H9 (cell line): ENCODE results near the gene CAPNS1. TPM values are rescaled to one million over a fixed set of nuclear protein-coding genes. Genes with fewer than 3 reads are reported as not detected.

Experiments
- DNase-seq: peaks from one replicate; pipeline ENCODE4 v3.0.0-alpha.2; 2017
- H2AFZ ChIP-seq: one replicate; pipeline ENCODE4 v1.6.1; 2013; ENCODE audit warnings: mild to moderate bottlenecking, low read length, control low read depth, moderate library complexity
- H2AK5ac ChIP-seq: 2 replicates; pipeline ENCODE4 v1.6.1; 2013; ENCODE audit warnings: low read length, control low read depth, mixed read lengths; ENCODE audit not compliant: insufficient read length
- H2BK120ac ChIP-seq: one replicate; pipeline ENCODE4 v1.6.1; 2013; ENCODE audit warnings: low read depth, mild to moderate bottlenecking, low read length, control low read depth, inconsistent platforms; ENCODE audit not compliant: poor library complexity, severe bottlenecking
- H2BK12ac ChIP-seq: 2 replicates; pipeline ENCODE4 v1.6.1; 2013; ENCODE audit warnings: low read length, control low read depth, mixed read lengths, low read depth; ENCODE audit not compliant: insufficient read length
- H2BK15ac ChIP-seq: 2 replicates; pipeline ENCODE4 v1.6.1; 2013; ENCODE audit warnings: low read depth, low read length, control low read depth
- H2BK20ac ChIP-seq: one replicate; pipeline ENCODE4 v1.6.1; 2013; ENCODE audit warnings: low read depth, mild to moderate bottlenecking, low read length, control low read depth, inconsistent platforms; ENCODE audit not compliant: poor library complexity, severe bottlenecking
- H2BK5ac ChIP-seq: 2 replicates; pipeline ENCODE4 v1.6.1; 2013; ENCODE audit warnings: low read length, control low read depth, mixed read lengths; ENCODE audit not compliant: insufficient read length
- H3K14ac ChIP-seq: 2 replicates; pipeline ENCODE4 v1.6.1; 2013; ENCODE audit warnings: low read length, control low read depth; ENCODE audit not compliant: insufficient read depth
- H3K18ac ChIP-seq: 2 replicates; pipeline ENCODE4 v1.6.1; 2013; ENCODE audit warnings: low read depth, mild to moderate bottlenecking, mixed read lengths, low read length, control low read depth; ENCODE audit not compliant: insufficient read length
- H3K23ac ChIP-seq: 2 replicates; pipeline ENCODE4 v1.6.1; 2013; ENCODE audit warnings: low read length, control low read depth, mixed read lengths, low read depth; ENCODE audit not compliant: insufficient read length
- H3K23me2 ChIP-seq: 2 replicates; pipeline ENCODE4 v1.6.1; 2013; ENCODE audit warnings: low read depth, mild to moderate bottlenecking, mixed read lengths, low read length, control low read depth; ENCODE audit not compliant: insufficient read length, poor library complexity, severe bottlenecking
- H3K27ac ChIP-seq: 2 replicates; pipeline ENCODE4 v1.5.1; 2013; ENCODE audit warnings: low read length, control low read depth, mixed read lengths, low read depth; ENCODE audit not compliant: insufficient read length
- H3K27me3 ChIP-seq: 2 replicates; pipeline ENCODE4 v1.6.1; 2013; ENCODE audit warnings: low read length, control low read depth, inconsistent platforms; ENCODE audit not compliant: insufficient read depth
- H3K4ac ChIP-seq: 2 replicates; pipeline ENCODE4 v1.6.1; 2013; ENCODE audit warnings: low read depth, mild to moderate bottlenecking, control low read depth, inconsistent platforms, low read length, moderate library complexity
- H3K4me1 ChIP-seq: 2 replicates; pipeline ENCODE4 v1.6.1; 2013; ENCODE audit warnings: low read length, control low read depth, inconsistent platforms; ENCODE audit not compliant: insufficient read depth
- H3K4me2 ChIP-seq: 2 replicates; pipeline ENCODE4 v1.6.1; 2013; ENCODE audit warnings: low read length, control low read depth, mixed read lengths; ENCODE audit not compliant: insufficient read length, insufficient read depth
- H3K56ac ChIP-seq: 2 replicates; pipeline ENCODE4 v1.6.1; 2013; ENCODE audit warnings: low read depth, mild to moderate bottlenecking, mixed read lengths, low read length, control low read depth; ENCODE audit not compliant: insufficient read length
- H3K79me1 ChIP-seq: 2 replicates; pipeline ENCODE4 v1.6.1; 2013; ENCODE audit warnings: low read depth, mild to moderate bottlenecking, moderate library complexity, low read length, control low read depth, inconsistent platforms; ENCODE audit not compliant: insufficient read depth, poor library complexity, severe bottlenecking
- H3K79me2 ChIP-seq: 2 replicates; pipeline ENCODE4 v1.6.1; 2013; ENCODE audit warnings: low read length, control low read depth, inconsistent platforms; ENCODE audit not compliant: insufficient read depth
- H3K9ac ChIP-seq: 2 replicates; pipeline ENCODE4 v1.6.1; 2013; ENCODE audit warnings: low read length, control low read depth, mixed read lengths; ENCODE audit not compliant: insufficient read length; ENCODE audit errors: extremely low read depth
- H3K9me3 ChIP-seq: one replicate; pipeline ENCODE4 v1.6.1; 2013; ENCODE audit warnings: low read depth, low read length, inconsistent platforms; ENCODE audit not compliant: control insufficient read depth
- H3T11ph ChIP-seq: one replicate; pipeline ENCODE4 v1.6.1; 2013; ENCODE audit warnings: mild to moderate bottlenecking, low read length, control low read depth, inconsistent platforms
- H4K20me1 ChIP-seq: one replicate; pipeline ENCODE4 v1.6.1; 2013; ENCODE audit not compliant: control insufficient read depth, insufficient read length, insufficient read depth
- H4K5ac ChIP-seq: 2 replicates; pipeline ENCODE4 v1.6.1; 2013; ENCODE audit warnings: low read depth, mild to moderate bottlenecking, mixed read lengths, low read length, control low read depth; ENCODE audit not compliant: insufficient read length
- H4K8ac ChIP-seq: replicated peaks from 2 replicates; pipeline ENCODE4 v1.6.1; 2013; ENCODE audit warnings: low read length, control low read depth, mixed read lengths, low read depth; ENCODE audit not compliant: insufficient read length
- H4K91ac ChIP-seq: 2 replicates; pipeline ENCODE4 v1.6.1; 2013; ENCODE audit warnings: low read depth, mild to moderate bottlenecking, moderate library complexity, mixed read lengths, low read length, control low read depth; ENCODE audit not compliant: insufficient read length
- H3K27ac Mint-ChIP-seq, 3 experiments: 2 replicates in 2 of 3; 3 replicates in 1 of 3; pipeline ENCODE4 v1.8.0; 2020 to 2021; ENCODE audit warnings: mixed read lengths in 3 of 3, mild to moderate bottlenecking in 1 of 3, moderate library complexity in 1 of 3
- H3K27me3 Mint-ChIP-seq: 2 replicates; pipeline ENCODE4 v1.8.0; 2021; ENCODE audit warnings: low read depth, mild to moderate bottlenecking, moderate library complexity, mixed read lengths
- H3K36me3 Mint-ChIP-seq, 3 experiments: 2 replicates in 2 of 3; 3 replicates in 1 of 3; pipeline ENCODE4 v1.8.0; 2020 to 2021; ENCODE audit warnings: low read depth in 3 of 3, mixed read lengths in 3 of 3; ENCODE audit not compliant: insufficient read depth in 1 of 3
- H3K4me1 Mint-ChIP-seq, 2 experiments: 2 replicates each; pipeline ENCODE4 v1.8.0; 2020; ENCODE audit warnings: mixed read lengths in 2 of 2
- H3K4me3 Mint-ChIP-seq, 2 experiments: 2 replicates in 1 of 2; 3 replicates in 1 of 2; pipeline ENCODE4 v1.8.0; 2020 to 2021; ENCODE audit warnings: mild to moderate bottlenecking in 2 of 2, mixed read lengths in 2 of 2, moderate library complexity in 1 of 2
- H3K9me3 Mint-ChIP-seq, 2 experiments: 2 replicates in 1 of 2; 3 replicates in 1 of 2; pipeline ENCODE4 v1.8.0; 2020; ENCODE audit warnings: mild to moderate bottlenecking in 2 of 2, mixed read lengths in 2 of 2, moderate library complexity in 1 of 2
- CTCF ChIP-seq: fragments of 200-600 bp; sonication (generic); conservative IDR thresholded peaks from 3 replicates; pipeline ENCODE4 v1.8.0; 2021; ENCODE audit warnings: antibody characterized with exemption, mild to moderate bottlenecking
- WGBS: extraction: QIAGEN DNeasy Blood & Tissue Kit; methylation state at CpG from one replicate; pipeline ENCODE4 v1.1.7; 2013; ENCODE audit warnings: missing lambda C conversion rate, low lambda C conversion rate, mixed read lengths; ENCODE audit not compliant: insufficient read length; ENCODE audit errors: extremely low coverage; 5-methylcytosine and 5-hydroxymethylcytosine counted together
- total RNA-seq: library from RNA; stranded (reverse); gene quantifications from 2 replicates; pipeline ENCODE4 v1.2.1, GENCODE V29; 2021

Gene CAPNS1
- total RNA-seq, 1 experiment from 2014 or later = 399 TPM

DNA sequence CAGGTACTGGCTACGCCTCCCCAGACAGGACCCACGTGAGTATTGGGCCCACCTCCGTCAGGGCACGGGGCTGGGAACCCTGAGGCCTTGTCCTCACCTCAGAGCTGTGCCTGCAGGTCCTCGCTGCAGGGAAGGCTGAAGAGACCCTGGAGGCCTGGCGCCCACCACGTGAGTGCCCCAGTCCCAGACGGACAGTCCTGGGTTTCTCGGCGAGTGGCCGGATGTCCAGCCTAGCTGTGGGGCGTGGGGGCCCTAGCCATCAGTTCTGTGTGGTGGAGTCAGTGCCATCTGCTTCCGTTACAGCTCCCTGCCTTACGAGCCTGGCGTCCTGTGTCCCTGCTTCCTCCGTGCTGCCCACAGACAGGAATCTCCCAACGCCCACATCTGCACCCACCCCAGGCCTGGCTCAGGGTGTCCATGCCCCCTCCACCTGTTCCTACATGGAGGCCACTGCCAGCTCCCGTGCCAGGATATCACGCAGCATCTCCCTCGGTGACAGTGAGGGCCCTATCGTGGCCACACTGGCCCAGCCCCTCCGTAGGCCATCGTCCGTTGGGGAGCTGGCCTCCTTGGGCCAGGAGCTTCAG lies 36.7 kb upstream of the CAPNS1 start:
- no peak for TF ChIP-seq CTCF
- no peak overlapping the region for H3K9ac ChIP-seq
- Mint-ChIP-seq H3K27me3 (no peaks in the 10 kb centered on the region; the same call in 1 of the 2 replicates), H3K27ac (no peak overlapping the region), H3K4me1 (peaks cover 10% of the 10 kb centered on the region in 2 experiments), H3K36me3 (peaks cover 26 to 74% (median 57%) of the 10 kb centered on the region in 3 experiments), H3K4me3 (no peak overlapping the region), H3K9me3 (no peaks in the 10 kb centered on the region)
- H2BK20ac ChIP-seq = no peak overlapping the region
- H3K56ac ChIP-seq = no peak overlapping the region
- H4K8ac ChIP-seq = no peak overlapping the region
- no peak overlapping the region for H2BK15ac ChIP-seq
- H3K4me2 ChIP-seq = no peak overlapping the region
- no peak overlapping the region for H2AK5ac ChIP-seq
- no peak overlapping the region for H2BK120ac ChIP-seq
- no peak overlapping the region for H3K18ac ChIP-seq
- H4K91ac ChIP-seq = no peak overlapping the region
- no peaks in the 10 kb centered on the region for H4K20me1 ChIP-seq
- no peaks in the 10 kb centered on the region for H3K9me3 ChIP-seq
- H3K4me1 ChIP-seq = no peaks in the 10 kb centered on the region
- H3K79me1 ChIP-seq = no peaks in the 10 kb centered on the region
- DNase-seq = no peak
- no peaks in the 10 kb centered on the region for H3K23me2 ChIP-seq
- WGBS = no CpG with 5 or more reads among the region's 24 CpGs
- H4K5ac ChIP-seq = no peak overlapping the region
- no peak overlapping the region for H2BK12ac ChIP-seq
- H3K23ac ChIP-seq = no peak overlapping the region
- no peak overlapping the region for H2AFZ ChIP-seq
- no peaks in the 10 kb centered on the region for H3K27me3 ChIP-seq
- no peak overlapping the region for H3K4ac ChIP-seq
- H3K14ac ChIP-seq = no peak overlapping the region
- H3T11ph ChIP-seq = no peak overlapping the region
- no peak overlapping the region for H2BK5ac ChIP-seq
- no peaks in the 10 kb centered on the region for H3K79me2 ChIP-seq
- no peak overlapping the region for H3K27ac ChIP-seq
